Raji (cell line): Measurements from ENCODE around the gene SLC34A2.

Experiments used
- POLR2A ChIP-seq: IDR thresholded peaks from 2 replicates; pipeline ENCODE4 v1.6.1; 2011; ENCODE audit warnings: low read depth, low read length, control low read depth; ENCODE audit not compliant: insufficient read depth

SLC34A2 gene

DNA sequence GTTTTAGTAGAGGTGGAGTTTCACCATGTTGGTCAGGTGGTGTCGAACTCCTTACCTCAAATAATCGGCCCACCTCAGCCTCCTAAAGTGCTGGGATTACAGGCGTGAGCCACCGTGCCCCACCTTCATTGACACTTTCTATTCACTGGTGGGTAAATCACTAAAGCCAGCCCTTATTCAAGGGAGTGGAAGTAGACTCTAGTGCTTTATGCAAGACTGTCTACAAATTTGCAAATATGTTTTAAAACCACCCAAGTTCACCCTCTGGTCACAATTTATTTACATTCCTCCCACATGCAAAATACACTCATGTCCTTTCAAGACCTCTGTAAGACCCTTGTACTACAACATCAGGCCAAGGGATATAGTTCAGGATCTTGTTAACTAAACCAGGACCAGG lies 45.0 kb downstream of the SLC34A2 start:
- TF ChIP-seq POLR2A: no peak

DNA sequence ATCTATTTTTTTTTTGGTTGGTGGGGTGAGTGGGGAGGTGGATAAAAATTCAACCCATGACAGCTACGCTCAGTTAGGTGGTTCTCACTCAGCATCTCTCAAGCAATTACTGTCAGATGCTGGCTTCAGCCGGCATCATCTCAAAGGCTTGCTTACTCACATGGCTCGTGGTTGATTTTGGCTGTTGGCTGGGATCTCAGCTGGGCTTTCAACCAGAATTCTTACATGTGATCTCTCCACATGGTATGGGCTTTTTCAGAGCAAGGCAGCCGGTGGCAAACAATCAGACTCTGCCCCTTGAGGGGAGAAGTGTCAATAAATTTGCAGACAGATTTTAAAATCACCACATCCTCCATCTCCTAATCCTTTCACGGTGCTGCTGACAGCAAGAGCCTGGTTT lies 47.2 kb downstream of the SLC34A2 start:
- TF ChIP-seq POLR2A: no peak

DNA sequence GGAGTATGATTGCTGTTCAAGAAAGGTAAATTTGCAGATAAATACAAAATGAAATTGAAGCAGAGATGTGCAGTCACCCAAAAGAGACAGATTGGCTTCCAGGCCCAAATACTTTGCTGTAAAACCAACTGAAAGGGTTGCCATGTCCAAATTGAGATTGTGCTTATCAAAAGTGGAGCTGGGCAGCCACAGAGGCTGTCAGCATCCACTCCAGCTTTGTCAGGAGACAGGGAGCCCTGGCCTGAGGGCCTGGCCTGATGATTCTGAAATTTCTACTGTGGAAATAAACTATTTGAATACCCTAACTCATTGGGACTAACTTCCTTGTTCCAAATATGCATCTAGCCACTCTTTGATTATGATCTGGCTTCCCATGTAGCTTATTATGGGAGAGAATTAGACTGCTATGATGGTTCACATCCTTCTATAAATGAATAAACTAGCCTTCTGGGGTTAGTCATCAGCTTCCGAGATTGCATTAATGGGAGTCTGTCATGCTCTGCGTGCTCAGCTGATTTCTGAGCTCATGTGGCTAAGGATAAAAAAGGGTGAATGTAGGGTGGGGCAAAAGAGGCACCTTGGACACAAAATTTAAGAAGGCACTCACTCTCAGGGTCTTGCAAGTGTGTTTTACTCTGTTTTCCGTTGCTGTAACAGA lies 48.2 kb downstream of the SLC34A2 start:
- TF ChIP-seq POLR2A: no peak

DNA sequence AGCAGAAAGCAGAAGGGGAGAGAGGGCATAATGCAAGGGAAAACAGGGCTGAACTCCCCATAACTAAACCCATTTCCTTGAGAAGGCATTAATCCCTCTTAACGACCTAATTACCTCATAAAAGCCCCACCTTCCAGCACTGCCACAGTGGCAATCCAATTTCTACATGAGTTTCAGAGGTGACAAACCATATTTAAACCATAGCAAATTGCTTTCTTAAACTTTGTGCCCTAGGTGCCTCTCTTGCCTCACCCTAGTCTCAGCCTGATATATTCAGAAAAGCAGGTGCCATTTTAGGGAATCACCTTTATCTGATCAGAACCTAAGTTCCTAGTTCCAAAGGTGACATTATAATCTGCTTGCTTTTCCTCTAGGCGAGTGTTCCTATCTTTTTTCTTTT lies 48.9 kb downstream of the SLC34A2 start:
- TF ChIP-seq POLR2A: no peak

DNA sequence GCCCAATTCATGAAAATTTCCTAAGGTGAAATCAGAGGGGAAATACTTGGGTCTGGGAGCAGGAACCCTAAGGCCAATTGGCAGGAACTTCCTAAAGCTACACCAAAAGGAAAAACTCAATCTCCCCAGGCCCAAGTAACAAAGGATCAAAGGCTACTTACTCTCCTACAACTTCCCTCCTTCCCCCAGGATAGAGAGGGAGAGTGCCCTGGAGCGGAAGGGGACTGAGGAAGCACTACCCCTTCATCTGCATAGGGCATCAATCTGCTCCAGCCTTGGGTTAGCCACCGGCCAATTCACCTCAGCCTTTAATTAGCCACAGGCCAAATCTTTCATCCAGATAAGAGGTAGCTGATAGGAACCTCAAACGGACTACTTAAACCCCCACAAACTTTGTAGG lies 55.0 kb downstream of the SLC34A2 start:
- TF ChIP-seq POLR2A: no peak

DNA sequence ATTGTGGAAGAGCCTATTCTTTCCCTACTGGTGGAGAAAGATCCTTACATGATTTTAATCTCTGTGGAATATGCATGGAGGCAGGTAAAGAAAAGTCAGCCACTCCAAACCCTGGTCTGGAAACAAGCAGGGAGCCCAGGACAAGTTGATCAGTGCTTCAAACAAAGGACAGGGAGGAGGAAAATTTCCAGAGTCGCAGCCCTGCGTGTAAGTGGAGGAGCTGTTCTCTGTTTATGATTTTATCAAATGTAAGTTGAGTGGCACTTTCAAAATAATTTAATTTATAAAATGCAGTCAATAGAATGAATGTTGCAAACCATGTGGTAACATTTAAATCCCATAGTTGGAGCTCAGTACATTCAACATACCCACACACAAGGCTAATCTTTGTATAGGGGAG lies 57.0 kb downstream of the SLC34A2 start:
- no peak for TF ChIP-seq POLR2A

DNA sequence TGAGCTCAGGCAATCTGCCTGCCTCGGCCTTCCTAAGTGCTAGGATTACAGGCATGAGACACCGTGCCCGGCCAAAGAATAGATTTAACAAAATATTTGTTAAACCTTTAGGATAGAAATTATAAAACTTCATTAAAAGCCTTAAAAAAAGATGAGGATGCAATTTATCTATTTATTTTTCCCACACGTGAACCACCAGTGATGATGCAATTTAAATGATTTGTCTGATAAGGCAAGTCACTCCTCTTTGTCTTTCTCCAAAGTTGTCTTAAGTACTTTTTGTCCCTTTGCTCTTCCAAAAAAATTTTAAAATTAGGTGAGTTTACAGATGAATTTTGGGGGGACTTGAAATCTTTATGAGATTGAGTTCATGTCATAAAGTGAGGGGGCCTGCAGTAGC lies 58.2 kb downstream of the SLC34A2 start:
- no peak for TF ChIP-seq POLR2A

DNA sequence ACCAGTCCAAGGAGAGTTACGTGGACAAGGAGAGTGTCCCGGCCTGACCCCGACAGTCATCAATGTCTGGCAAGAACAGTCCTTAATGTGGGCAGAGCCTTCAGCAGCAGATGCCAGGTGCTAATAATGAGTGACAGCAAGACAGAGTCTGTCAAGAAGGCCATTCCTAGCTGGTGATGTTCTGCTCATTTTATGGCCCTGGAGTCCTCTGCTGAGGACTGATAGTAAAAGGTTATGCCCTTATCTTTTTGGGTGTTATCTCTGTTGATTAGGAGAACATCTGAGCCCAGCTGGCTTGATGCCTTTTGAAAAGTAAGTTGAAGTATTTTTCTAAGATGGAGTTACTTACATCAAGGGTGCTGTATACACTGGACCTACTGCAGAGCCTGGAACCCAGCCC lies 67.3 kb downstream of the SLC34A2 start:
- TF ChIP-seq POLR2A: no peak

DNA sequence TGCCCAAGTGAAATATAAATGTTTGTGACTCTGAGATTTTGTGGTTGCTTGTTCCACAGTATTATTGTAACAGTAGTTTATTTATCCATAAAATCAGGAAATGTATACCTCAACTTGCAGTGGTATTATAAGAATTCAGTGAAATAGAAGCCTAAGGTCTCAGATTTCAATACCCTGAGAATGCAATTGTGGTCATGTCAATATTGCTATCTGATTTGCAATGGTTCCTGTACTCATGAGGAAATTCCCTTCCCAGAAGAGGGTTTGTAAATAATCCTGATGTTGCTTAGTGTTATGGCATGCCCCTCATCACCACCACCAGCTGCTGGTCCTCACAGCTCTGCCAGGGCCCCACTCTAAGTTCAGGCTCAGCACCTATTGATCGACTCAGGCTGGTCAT lies 67.8 kb downstream of the SLC34A2 start:
- TF ChIP-seq POLR2A: no peak

DNA sequence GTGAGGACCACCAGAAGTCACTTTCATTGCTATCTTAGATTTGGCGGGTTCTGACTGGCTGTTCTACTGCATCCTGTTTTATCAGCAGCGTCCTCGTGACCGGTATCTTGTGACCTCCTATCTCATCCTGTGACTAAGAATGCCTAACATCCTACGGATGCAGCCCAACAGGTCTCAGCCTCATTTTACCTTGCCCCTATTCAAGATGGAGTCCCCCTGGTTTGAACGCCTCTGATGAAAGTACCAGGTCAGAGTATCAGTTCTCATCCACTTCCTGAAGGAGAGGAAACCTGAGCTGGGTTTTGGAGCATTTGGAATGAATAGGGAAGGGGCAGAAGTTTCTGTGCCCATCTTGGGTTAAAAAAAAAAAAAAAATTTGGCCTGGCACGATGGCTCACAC lies 70.2 kb downstream of the SLC34A2 start:
- TF ChIP-seq POLR2A: no peak

DNA sequence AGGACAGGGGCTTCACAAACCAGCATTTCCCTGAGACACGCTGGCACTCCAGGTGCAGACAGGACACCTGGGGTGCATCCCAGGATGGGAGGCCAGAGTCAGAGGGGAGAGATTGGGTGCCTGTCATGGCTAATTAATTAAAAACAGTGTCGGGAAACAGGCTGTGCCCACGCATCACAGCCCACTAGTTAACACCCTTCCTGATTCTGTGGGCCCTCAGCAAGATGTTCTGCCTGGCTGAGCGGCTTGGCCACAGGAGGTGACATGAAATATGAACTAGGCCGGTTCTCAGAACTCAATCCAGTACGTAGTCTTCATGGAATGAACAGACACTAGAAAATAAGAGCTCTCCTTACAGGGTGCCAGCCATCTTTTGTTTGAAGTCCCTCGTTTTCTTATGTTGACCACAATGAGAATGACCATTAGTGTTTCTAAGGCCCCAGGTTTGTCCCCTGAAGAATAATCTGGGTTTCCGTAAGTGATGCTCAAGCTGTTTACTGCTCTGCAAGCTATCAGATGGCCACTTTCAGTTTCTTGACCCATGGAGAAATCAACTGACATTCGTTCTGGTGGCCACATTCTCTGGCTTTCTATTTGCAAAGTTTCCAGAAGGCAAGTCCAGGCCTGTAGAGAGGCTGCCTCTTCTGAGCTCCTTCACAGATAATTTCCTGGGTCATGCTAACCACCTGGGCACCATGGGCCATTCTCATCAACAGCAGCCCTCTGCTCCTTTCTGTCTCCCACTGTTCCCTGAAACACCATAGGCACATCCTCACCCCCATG lies 72.3 kb downstream of the SLC34A2 start:
- no peak for TF ChIP-seq POLR2A
